K562 (cell line): Measurements from ENCODE around the gene PRKCB. TPM values are rescaled to one million over a fixed set of nuclear protein-coding genes. Genes with fewer than 3 reads are reported as not detected.

Experiments
- CHD1 ChIP-seq: fragments of 200-600 bp; sonication (generic); IDR thresholded peaks from one replicate; pipeline ENCODE4 v1.6.1; 2012; ENCODE audit warnings: mild to moderate bottlenecking, moderate library complexity, low read length, inconsistent platforms
- CTCF ChIP-seq, 3 experiments: IDR thresholded peaks in 2 of 3; conservative IDR thresholded peaks in 1 of 3; 2 replicates each; pipeline ENCODE4 v1.5.1; 2011 to 2012; ENCODE audit warnings: low read length in 3 of 3, mild to moderate bottlenecking in 3 of 3, control low read depth in 2 of 3, improper control_type of control experiment in 1 of 3, inconsistent platforms in 1 of 3, low read depth in 1 of 3, mixed read lengths in 1 of 3, moderate library complexity in 1 of 3; ENCODE audit not compliant: insufficient read depth in 2 of 3
- GABPA ChIP-seq: fragments of 200-800 bp; sonication (Bioruptor generic); conservative IDR thresholded peaks from 2 replicates; pipeline ENCODE4 v1.6.1; 2016; ENCODE audit warnings: low read depth, missing genetic modification characterization, missing compliant biosample characterization
- HDAC1 ChIP-seq, 2 experiments: fragments of 450-650 bp; IDR thresholded peaks; 2 replicates each; pipeline ENCODE4 v1.6.1; 2016 to 2017; ENCODE audit warnings: inconsistent platforms in 1 of 2, mild to moderate bottlenecking in 1 of 2, moderate library complexity in 1 of 2
- KDM4B ChIP-seq, 2 experiments: fragments of 450-650 bp in 1 of 2; sonication (generic) in 1 of 2; IDR thresholded peaks; 2 replicates each; pipeline ENCODE4 v1.6.1; 2016 to 2017; ENCODE audit warnings: borderline replicate concordance in 2 of 2, antibody characterized with exemption in 1 of 2, low read depth in 1 of 2, mild to moderate bottlenecking in 1 of 2
- LCOR ChIP-seq: sonication (generic); formaldehyde crosslinking; IDR thresholded peaks from 2 replicates; pipeline ENCODE4 v1.8.0; 2022; ENCODE audit warnings: mild to moderate bottlenecking, missing genetic modification reagents
- NFRKB ChIP-seq: fragments of 450-650 bp; IDR thresholded peaks from 2 replicates; pipeline ENCODE4 v1.6.1; 2016; ENCODE audit warnings: low read depth
- POLR2G ChIP-seq: fragments of 200-400 bp; formaldehyde crosslinking; IDR thresholded peaks from 2 replicates; pipeline ENCODE4 v1.6.1; 2017; ENCODE audit warnings: low read depth, mild to moderate bottlenecking, antibody characterized with exemption, low read length, moderate library complexity
- PRDM10 ChIP-seq: fragments of 450-650 bp; IDR thresholded peaks from 2 replicates; pipeline ENCODE4 v1.6.1; 2018; ENCODE audit not compliant: partially characterized antibody
- RBBP5 ChIP-seq: fragments of 200-600 bp; sonication (generic); IDR thresholded peaks from 2 replicates; pipeline ENCODE4 v1.6.1; 2012; ENCODE audit warnings: borderline replicate concordance, mild to moderate bottlenecking, low read length, control low read depth, inconsistent platforms; ENCODE audit not compliant: insufficient read depth, poor library complexity, severe bottlenecking
- SMARCE1 ChIP-seq: fragments of 450-650 bp; IDR thresholded peaks from 2 replicates; pipeline ENCODE4 v1.7.1; 2016; ENCODE audit warnings: mild to moderate bottlenecking
- SRSF3 ChIP-seq: fragments of 200-400 bp; formaldehyde crosslinking; IDR thresholded peaks from 2 replicates; pipeline ENCODE4 v1.6.1; 2016; ENCODE audit warnings: mild to moderate bottlenecking, low read length, moderate library complexity; ENCODE audit not compliant: insufficient read depth
- THRAP3 ChIP-seq: fragments of 450-650 bp; IDR thresholded peaks from 2 replicates; pipeline ENCODE4 v1.6.1; 2016; ENCODE audit warnings: mild to moderate bottlenecking, inconsistent platforms, borderline replicate concordance
- UBTF ChIP-seq, 2 experiments: IDR thresholded peaks; 2 replicates each; pipeline ENCODE4 v1.6.1; 2012; ENCODE audit warnings: improper control_type of control experiment in 2 of 2, low read depth in 2 of 2, low read length in 2 of 2, borderline replicate concordance in 1 of 2
- ZBTB7A ChIP-seq: IDR thresholded peaks from 2 replicates; pipeline ENCODE4 v1.6.1; 2011; ENCODE audit warnings: low read depth, mild to moderate bottlenecking, low read length, moderate library complexity, borderline replicate concordance; ENCODE audit not compliant: control insufficient read depth
- ZNF764 ChIP-seq: fragments of 250-450 bp; sonication (Bioruptor Pico); IDR thresholded peaks from 2 replicates; pipeline ENCODE4 v1.4.0; 2020; ENCODE audit warnings: low read depth, mild to moderate bottlenecking, moderate library complexity
- ZNF766 ChIP-seq: fragments of 200-800 bp; sonication (Bioruptor generic); conservative IDR thresholded peaks from 2 replicates; pipeline ENCODE4 v1.6.1; 2016; ENCODE audit warnings: missing genetic modification characterization, missing compliant biosample characterization
- polyA plus RNA-seq, 8 experiments: library from polyadenylated mRNA; depleted of rRNA in 4 of 8; stranded (reverse) in 5 of 8; unstranded in 3 of 8; fragments of >200 nt; fragmentation: Nextera tagmentation in 2 of 8; fragmentation: Illumina TruSeq in 1 of 8; extraction: Ambion mirVana in 2 of 8; extraction: Trizol in 1 of 8; gene quantifications; 2 replicates each; pipeline versions ENCODE4 v1.2.1 to v1.2.3, GENCODE V29; 2011 to 2014; ENCODE audit warnings: inconsistent platforms in 1 of 8, missing spikeins in 1 of 8
- total RNA-seq, 7 experiments: library from RNA; depleted of rRNA in 6 of 7; stranded (reverse); fragments of >200 nt in 6 of 7; fragmentation: Illumina TruSeq in 2 of 7; extraction: Trizol in 2 of 7; gene quantifications; 2 replicates each; pipeline versions ENCODE4 v1.2.1 to v1.2.3, GENCODE V29; 2011 to 2021; ENCODE audit warnings: low replicate concordance in 1 of 7

The PRKCB gene
- total and polyA plus RNA-seq, 9 of the 15 experiments (the other 6 are each of a cell fraction or from before 2014, with no cell fraction given): 49.9 to 276 (median 148) TPM

- TF ChIP-seq UBTF (IDR thresholded peaks at IDR 0.05; ENCODE audit: borderline replicate concordance in 1 of 2, low read depth in 2 of 2, low read length in 2 of 2) (peak; percentile 15 to 44; a peak in 1 of 4 replicates), ZNF764 (CRISPR knock-in tag) (no peak), POLR2G (peak; percentile 80), NFRKB (peak; percentile 49; the same call in 1 of the 2 replicates), ZBTB7A (peak; percentile 21; the same call in 1 of the 2 replicates), LCOR (CRISPR knock-in tag) (no peak), THRAP3 (0 out of 2 replicates have a peak, but pooled peaks have one; percentile 79), HDAC1 (IDR thresholded peaks at IDR 0.05) (peak in 1 of 2 experiments; percentile 62; a peak in 2 of 4 replicates), CHD1 (peak; percentile 80), CTCF (IDR thresholded peaks at IDR 0.05 in 2 of 3, conservative IDR thresholded peaks at IDR 0.05 in 1 of 3; ENCODE audit: insufficient read depth in 2 of 3, low read depth in 1 of 3, low read length in 3 of 3) (peak; percentile 48 to 62 (median 52)), ZNF766 (CRISPR knock-in tag) (no peak), RBBP5 (peak; percentile 50), SMARCE1 (peak; percentile 56; the same call in 1 of the 2 replicates), PRDM10 (peak; percentile 16), SRSF3 (no peak), KDM4B (IDR thresholded peaks at IDR 0.05; ENCODE audit: borderline replicate concordance in 2 of 2, low read depth in 1 of 2) (peak in 1 of 2 experiments; percentile 75; a peak in 1 of 4 replicates), GABPA (tag) (peak; percentile 76)
These were observed 875 bp downstream of the PRKCB start (continued) for GRCh38 chr16:23836404-23837311.
